GM21576 (cell line): ENCODE data around the gene ASB6.

Experiments used
- ATAC-seq: cut with Tn5 transposase; IDR thresholded peaks from one replicate; pipeline ENCODE4 v1.9.1; 2021; ENCODE audit warnings: mild to moderate bottlenecking, moderate library complexity; ENCODE audit not compliant: unreplicated experiment

The ASB6 gene

DNA sequence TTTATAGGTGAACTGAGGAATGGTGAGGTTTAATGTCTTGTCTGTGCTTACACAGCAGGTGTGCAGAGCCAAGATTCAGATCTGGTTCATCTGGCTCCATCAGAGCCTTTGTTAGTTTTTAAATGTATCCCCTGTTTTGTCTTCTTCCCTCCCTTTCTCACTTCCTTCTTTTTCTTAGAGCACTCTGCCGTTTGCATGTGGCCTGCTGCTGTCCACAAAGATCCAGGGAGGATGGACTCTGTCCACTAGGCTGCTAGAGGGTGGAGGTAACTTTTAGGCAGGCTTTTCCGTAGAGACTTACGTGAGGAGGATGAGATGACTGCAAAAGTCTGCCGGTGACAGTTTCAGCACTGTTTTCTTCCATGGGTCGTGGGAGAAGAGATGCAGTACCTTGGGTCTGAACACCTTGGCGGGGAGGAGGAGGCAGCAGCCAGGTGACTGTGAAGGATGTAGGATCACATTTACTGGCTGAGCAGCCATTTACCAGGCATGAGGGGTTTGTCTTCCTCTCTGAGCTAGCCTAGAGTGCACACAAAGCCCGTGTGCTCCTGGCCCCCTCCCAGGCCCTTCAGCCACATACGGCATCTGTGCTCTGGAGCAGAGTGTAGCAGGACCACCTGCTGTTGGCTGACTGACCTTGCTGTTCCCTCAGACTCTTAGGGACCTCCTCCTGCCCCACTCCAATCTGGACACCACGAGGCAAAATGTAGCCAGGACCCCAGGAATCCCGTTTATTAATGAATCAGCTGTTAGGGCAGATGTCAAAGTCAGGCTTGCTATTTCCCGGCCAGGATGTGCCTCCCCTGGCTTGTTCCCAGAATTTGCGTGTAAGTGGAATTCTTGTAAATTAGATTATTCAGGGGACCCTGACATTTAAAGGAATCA, 14.2 kb downstream of the ASB6 start:
- no peak for ATAC-seq

DNA sequence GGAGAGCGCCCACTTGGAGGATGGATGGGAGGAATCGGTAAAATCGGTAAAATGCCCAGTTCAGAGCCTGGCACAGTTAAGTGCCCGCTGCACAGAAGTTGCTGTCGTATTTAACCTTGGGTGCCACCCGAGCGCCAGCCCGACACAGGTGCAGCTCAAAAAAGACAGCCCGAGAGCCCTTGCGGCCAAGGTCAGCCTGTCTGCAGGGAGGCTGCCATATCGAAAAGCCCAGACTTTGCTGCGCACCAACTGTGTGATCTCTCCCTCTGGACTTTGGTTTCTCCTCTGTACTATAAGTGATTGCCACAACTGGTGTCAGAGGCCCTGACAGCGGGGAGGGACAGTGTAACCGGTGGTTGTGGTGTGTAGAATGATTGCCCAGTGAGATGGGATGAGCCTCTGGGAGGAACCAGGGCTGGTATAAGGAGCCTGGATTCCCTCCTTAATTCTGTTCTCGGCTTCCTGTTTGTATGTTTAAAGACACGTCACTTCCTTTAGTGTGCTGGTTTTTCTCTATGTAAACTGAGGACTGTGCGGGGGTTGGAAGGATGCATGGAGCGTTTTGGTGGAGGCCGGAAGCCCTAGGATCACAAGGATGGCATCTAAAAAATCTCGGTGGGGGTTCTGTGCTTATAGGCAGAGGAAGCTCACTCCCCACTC, 15.2 kb downstream of the ASB6 start:
- ATAC-seq: no peak

DNA sequence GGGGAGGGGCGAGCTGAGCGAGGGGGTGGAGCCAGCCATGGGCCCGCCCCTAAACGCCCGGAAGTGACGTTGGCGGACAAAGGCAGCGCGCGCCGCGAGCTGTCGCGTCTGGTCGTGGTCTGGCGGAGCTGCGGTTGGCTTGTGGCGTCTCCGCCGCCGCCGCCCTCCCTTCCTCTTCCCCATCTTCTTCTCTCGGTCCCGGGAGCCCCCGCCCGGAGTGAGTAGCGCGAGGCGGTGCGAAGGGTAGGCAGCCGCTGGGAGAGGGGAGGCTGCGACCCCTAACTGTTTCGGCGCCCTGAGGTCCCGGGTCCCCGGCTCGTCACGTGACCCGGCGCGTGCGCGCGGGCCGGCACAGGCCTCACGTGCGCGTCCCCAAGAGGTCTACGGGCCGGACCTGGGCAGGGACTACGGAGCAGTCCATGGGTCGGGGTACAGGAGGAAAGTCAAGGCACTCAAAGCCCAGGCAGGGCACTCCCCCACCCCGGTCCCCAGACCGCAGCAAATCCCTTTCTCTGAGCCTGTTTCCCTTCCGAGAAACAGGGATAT, 15.8 kb downstream of the ASB6 start, which contains the start of gene NTMT1:
NTMT1 (plus strand) TSS at position 85 of the 546 bp plus-strand sequence. CDS start 6,541 bp downstream, outside the sequence.
- peak; percentile 74 for ATAC-seq

DNA sequence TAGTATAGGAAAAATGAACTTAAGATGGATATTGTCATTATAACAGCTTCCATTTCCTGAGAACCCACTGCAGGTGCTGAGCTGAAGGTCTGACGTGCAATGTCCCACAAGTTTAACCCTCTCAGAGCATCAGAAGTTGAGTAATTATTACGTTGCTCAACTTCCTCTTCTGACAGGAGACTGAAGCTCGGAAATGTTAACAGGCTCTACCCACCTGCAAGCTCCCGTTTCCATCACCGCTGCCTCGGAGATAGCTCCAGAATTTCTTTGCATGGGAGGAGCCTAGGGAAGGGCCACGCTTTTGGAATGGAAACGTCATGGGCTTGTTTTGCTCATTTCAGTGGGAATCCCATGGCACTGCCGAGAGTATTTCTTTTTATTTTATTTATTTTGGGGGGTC, 17.0 kb downstream of the ASB6 start:
- no peak for ATAC-seq

DNA sequence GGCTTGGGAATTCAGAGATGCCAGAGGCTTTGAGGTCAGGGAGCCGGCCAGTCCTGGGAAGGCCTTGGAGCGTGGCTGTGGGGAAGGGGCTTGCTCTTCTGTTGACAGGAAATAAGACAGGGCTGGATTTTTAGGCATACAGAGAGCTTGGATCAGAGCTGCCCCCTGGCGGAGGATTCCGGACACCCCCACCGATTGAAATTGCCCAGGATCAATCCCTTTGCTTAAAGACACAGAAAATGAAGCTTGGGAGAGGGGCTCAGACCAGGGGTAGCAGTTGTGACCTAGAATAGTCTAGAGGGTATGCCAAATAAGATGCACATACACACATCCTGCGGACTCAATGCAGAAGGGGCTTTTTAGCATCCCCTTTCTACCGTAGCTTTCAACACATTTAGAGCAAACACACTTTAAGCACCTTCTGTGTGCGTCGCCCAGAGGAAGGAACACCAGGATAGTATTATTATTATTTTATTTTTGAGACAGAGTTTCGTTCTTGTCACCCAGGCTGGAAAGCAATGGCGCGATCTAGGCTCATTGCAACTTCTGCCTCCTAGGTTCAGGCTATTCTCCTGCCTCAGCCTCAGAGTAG, 17.7 kb downstream of the ASB6 start:
- no peak for ATAC-seq

DNA sequence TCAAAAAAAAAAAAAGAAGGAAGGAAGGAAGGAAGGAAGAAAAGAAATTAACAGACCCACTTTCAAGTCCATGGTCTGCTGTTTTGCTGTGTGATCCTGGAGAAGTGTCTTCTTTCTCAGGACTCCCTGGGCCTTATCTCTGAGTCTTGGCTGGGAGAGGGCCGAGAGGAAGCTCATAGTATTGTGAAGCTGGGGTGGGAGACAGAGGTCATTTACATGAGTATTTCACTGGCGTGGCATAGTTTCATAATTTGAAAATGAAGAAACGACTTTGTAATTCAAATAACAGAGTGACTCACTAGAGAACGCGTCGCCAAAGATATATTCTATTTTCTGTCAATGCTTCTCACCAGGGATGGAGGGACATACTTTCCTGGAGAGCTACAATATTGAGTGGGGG, 18.6 kb downstream of the ASB6 start:
- ATAC-seq: no peak

DNA sequence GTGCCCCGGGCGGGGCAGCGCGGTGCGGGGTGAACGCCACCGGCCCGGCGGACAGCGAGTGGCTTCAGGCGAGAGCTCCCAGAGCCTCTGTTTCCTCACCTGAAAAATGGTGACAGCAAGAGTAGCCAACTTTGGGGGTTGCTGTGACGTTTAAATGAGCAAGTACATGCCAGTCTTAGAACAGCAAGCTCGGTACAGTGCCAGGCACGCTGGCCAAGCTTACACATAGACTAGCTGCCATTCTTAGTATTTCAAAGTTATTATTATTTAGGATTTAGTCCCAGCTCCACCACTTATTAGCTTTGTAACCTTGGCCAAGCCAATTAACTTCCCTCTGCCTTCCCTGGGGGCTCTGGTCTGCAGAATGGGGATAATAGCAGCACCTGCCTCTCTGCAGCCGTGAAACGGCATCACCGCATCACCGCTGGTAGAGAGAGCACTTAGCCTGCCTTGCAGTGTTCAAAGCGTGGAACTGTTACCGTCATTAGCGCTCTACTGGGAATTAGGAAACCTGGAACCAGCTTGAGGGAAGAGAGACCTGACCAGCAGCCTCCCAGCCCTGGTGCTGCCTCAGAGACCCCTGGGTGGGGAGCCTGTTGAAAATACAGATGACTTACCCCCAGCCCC, 21.2 kb downstream of the ASB6 start, which contains the start of gene C9orf50:
C9orf50 (minus strand) TSS at position 433 of the 627 bp plus-strand sequence. CDS start 527 bp downstream, outside the sequence.
- ATAC-seq: no peak

DNA sequence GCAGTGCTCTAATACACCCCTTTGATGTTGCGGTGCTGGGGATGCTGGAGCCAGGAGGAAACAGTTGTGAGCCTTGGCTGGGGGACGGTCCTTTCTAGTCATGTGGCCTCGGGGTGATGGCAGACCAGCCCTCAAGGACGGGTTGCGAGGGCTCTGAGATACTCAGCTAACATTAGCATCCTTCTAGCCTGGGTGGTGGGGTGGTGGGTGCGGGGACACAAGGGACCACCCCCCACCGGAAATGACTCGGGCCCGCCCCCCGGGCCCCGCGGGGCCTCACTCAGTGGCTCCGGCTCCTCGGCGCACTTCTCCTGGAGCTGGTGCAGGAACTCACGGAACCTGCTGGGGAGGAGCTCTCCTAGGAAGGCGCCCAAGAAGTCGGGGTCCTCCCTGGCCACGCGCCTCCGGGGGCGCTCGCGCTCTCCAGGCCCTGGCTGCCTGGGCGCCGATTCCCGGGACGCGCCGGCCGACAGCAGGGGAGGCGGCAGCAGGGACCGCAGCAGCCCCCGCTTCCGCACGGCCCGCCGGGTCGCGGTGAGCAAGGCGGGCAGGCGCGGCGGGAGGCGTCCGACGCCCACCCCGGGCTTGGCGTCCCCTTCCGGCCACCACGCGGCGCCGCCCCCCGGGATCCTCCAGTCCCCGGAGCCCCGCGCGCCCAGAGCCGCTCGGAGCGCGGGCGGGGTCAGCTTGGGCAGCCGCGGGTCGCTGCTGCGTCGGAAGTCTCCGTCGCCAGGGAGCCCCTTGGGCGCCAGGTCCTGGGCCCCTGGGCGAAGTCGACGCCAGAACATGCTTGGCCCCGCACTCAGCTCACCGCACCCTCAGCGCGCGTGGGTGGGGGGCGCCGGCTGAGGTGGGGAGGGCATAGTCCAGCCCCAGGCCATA, 21.9 kb downstream of the ASB6 start:
- ATAC-seq: no peak

DNA sequence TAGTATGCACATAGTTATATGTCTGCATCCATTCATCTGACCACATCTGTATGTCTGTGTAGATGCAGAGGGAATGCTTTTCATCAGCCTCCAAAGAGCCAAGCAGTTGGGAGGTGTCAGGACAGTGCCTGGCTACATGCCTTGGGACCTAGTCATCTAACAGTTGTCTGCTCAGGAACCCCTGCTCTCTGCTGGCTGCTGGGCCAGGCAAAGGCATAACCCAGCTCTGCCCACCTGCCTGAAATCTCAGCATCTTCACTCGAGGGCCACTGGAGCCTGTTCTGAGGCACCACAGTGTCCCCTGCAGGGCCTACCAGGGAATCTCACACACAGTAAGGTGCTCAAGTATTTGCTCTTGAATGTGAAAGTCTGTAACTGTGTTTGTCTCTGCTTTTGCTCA, 24.8 kb downstream of the ASB6 start:
- ATAC-seq: no peak

DNA sequence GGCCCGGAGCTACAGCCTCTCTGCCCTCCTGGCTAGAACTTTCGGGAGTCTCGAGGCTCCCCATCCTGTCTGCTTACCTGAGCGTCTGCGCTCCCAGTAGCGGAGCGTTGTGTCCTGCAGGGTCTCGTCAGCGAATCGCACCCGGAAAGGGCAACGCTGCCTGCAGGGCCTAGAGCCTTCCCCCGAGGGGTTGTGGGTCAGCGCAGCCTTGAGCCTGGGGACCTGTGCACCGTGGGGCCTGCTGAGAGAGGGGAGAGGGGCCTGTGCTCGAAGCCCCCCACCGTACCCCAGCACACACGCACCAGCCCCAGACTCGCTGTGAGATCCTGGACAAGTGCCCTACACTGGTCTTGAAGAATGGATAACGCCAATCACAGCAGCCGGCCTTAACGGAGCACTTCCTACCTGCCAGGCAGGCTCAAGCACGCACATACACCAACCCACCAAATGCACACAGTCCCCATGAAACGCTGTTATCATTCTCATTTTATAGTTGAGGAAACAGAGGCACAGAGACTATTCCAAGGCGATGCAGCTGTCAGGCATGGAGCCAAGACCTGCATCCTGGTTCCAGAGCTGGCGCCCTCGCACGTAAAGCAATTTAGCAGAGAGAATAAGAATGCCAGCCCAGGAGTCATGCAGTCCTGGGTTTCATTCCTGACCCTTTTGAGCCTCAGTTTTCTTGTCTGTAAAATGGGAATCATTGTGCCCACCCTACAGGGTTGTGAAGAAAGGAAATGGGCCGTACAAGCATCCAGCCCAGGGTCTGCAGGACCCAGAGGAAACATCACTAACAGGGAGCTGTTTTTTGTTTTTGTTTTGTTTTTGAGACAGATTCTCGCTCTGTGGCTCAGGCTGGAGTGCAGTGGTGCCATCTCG, 26.3 kb downstream of the ASB6 start:
- ATAC-seq: no peak

DNA sequence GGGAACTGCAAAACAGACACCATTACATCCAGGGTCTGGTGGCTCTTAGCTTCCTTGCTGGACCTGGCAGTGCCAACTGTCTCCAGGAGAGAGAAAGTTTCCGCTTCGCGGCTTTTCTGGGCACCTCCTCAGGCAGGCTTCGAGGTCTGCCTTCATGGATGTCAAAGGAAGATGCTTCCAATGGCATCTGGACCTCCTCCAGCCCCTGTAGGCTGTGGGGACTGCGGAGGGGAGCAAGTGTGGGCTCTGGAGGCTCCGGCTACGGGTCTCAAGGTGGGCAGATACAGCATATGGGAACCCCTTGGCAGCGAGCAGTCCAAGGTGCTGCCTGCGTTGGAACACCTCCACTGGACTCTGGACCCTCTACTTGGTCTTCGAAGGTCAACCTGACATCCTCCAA, 27.0 kb downstream of the ASB6 start:
- no peak for ATAC-seq

DNA sequence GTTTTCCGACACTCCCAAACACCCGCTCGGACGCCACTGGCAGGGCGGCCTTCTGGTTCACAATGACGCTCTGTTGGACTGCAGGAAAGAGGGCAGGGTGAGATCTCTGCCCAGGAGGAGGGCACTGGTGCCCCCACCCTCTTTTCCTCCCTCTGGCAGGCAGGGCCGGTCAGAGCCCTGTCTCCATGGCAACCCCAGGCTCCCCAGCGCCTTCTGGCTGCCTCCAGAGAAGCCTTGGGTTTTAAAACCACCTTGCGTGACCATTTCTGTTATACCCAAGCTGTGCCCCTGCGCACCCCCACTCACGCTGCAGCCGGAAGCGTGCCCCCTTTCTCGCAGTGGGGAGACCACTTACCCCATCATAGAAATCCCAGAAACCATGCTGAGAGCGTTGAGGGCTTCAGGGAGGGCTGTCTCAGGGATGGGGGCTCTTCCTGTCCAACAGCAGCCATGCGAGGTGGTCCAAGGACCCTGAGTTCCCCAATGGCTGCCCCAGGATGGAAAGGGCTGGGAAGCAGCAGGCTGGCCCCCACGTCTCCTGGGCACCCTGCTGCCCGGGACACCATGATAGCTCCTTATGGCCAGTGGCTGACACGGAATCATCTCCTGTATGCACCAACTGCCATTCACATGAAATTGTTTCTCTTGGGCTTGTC, 28.3 kb downstream of the ASB6 start:
- no peak for ATAC-seq

DNA sequence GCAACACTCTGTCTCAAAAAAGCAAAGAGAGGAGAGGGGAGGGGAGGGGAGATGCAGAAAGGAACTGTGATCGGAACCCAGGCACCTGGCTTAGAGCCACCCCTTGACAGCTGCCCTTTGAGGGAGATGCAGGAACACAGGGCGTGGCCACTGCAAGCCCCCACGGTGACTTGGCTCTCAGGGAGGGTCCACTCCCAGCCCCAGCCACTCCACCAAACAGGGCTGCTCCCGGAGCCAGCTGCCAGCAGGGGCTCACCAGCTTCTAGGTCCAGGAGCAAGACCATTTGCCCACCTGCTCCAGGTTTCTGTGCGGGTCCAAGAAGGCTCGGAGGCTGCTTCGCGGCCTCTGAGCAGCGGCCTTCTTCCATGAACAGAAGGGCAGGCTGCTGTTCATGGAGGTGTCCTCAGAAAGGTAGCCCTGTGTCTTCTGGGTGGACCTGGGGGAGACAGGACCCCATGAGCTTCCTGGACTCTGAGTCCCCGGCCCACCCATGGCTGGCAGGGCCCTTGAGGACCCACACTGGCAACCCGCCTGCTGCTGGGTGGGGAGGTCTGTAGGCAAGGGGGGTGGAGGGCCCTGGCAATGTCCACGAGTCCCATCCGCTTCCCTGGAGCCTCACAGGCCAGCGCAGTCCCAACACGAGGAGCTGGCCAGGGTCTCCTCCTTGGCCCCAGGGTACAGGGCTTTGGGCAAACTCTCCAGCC, 29.0 kb downstream of the ASB6 start:
- no peak for ATAC-seq

DNA sequence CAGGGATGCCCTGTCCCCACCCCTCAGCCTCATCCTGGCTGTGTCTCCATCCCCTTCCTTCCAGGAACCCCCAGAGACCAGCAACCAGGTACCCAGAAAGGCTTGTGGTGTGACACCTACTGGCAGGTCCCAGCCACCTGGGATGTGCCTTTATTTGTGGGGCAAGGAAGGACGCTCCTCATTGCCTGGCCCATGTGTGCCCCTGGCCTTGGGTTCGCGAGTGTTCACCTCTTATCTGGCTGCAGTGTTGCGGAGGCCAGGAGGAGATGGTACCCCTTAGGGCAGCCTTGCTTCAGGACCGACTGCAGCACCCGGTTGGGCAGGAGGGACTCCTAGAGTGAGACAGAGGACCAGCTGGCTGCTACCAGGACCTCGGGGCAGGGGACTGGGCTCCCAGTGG, 29.8 kb downstream of the ASB6 start:
- ATAC-seq: no peak

DNA sequence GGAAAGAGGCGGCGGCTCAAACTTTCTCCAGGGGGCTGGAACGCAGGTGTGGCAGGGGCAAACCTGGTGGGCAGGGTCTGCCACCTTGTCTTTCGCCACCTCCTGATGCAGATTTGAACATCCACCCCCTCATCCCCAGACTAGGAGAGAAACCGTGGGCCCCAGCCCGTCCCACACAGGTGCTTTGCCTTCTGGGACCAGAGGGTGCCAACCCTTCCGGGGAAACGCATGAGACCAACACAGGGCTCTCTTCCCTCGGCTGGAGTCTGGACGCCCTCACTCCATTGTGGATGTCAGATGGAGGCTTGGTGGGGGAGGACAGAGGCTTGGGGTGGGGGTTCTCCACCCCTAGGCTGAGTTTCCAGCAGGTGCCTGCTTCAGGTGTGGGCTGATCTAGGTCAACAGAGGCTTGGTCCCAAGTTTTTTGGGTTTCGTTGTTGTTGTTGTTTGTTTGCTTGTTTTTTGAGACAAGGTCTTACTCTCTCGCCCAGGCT, 30.6 kb downstream of the ASB6 start:
- ATAC-seq: no peak

DNA sequence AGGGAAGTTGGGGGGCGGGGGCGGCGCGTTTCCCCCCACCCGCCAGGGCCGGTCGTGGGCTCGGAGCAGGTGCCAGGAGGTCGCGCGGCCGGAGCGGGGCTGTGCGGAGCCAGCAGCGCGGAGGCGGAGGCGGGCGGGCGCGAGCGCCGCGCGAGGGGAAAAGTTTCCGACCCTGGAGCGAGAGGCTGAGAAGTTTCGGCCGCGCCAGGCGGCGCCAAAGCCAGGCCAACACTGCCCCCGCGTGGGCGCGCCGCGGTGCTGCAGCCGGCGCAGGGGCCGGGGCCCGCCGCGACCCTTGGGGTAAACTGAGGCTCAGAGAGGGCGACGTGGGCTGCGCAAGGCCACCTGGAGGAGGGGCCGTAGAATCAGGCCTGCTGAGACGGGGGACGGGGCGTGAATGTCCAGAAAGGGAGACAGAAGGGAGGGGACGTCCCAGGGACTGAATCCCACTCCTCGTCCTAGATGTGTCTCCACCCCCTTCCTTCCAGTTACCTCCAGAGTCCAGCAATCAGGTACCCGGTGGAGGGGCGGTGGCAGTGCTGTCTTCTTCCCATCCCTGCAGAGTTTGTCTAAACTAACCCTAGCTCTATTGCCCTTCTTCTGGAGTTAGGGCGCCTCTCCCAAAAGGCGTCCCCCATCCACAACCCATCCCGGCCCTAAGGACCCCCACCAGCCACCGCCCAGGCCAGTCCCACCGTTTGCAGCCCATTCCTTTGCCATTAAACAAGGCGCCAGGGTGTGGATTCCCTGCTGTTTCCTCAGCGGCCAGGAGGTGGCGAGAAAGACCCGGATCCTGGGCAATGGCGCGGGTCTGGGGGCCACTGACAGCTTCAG, 31.3 kb downstream of the ASB6 start:
- peak; percentile 51 for ATAC-seq

DNA sequence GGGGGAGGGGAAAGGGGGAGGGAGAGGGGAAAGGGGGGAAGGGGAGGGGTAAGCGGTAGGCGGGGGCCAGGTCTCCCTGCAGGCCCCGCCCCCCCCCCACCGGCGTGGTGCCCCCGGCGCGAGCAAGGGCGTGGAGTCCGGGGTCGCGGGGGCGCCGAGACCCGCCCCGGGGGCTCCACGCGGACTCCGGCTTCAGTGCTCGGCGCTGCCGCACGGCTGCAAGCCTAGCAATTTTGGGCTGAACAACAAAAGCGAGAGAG, 31.8 kb downstream of the ASB6 start:
- ATAC-seq: no peak
